Measurements from ENCODE around the gene SLC52A3. TPM values are rescaled to one million over a fixed set of nuclear protein-coding genes. Genes with fewer than 3 reads are reported as not detected.

Gene SLC52A3
- total RNA-seq, 1 donor from 2014 or later, result 2.8 TPM

Other genes with a start within 250 kb of the SLC52A3 start
- gene CSNK2A1, start 224.7 kb downstream of the SLC52A3 start, total RNA-seq, result 199 and 228 TPM in 2 replicates
- 0.07 and 1.5 TPM in 2 replicates for gene TCF15, start 158.2 kb downstream of the SLC52A3 start, total RNA-seq
- gene SRXN1, start 115.3 kb downstream of the SLC52A3 start, total RNA-seq, result 31.4 and 32.9 TPM in 2 replicates
- gene SCRT2, start 92.7 kb downstream of the SLC52A3 start, total RNA-seq, result not detected in 2 replicates
- 6.2 and 8.5 TPM in 2 replicates for gene FAM110A, start 65.2 kb upstream of the SLC52A3 start, total RNA-seq
- gene ANGPT4, start 147.8 kb upstream of the SLC52A3 start, total RNA-seq, result not detected in 2 replicates
- gene RSPO4, start 233.8 kb upstream of the SLC52A3 start, total RNA-seq, result 1.6 and 3.3 TPM in 2 replicates

Measured in kidney epithelial cell (primary cell).